Measurements from ENCODE around the gene TSGA10. TPM values are rescaled to one million over a fixed set of nuclear protein-coding genes. Genes with fewer than 3 reads are reported as not detected.
"Not testable (repeated sequence)": the region's sequence is repeated elsewhere in the genome, so short reads cannot be mapped to it uniquely, and the experiment has no call there.

Gene TSGA10, protein sequence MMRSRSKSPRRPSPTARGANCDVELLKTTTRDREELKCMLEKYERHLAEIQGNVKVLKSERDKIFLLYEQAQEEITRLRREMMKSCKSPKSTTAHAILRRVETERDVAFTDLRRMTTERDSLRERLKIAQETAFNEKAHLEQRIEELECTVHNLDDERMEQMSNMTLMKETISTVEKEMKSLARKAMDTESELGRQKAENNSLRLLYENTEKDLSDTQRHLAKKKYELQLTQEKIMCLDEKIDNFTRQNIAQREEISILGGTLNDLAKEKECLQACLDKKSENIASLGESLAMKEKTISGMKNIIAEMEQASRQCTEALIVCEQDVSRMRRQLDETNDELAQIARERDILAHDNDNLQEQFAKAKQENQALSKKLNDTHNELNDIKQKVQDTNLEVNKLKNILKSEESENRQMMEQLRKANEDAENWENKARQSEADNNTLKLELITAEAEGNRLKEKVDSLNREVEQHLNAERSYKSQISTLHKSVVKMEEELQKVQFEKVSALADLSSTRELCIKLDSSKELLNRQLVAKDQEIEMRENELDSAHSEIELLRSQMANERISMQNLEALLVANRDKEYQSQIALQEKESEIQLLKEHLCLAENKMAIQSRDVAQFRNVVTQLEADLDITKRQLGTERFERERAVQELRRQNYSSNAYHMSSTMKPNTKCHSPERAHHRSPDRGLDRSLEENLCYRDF
- 3.1 TPM for total RNA-seq
- long read RNA-seq: 0 reads

DNA sequence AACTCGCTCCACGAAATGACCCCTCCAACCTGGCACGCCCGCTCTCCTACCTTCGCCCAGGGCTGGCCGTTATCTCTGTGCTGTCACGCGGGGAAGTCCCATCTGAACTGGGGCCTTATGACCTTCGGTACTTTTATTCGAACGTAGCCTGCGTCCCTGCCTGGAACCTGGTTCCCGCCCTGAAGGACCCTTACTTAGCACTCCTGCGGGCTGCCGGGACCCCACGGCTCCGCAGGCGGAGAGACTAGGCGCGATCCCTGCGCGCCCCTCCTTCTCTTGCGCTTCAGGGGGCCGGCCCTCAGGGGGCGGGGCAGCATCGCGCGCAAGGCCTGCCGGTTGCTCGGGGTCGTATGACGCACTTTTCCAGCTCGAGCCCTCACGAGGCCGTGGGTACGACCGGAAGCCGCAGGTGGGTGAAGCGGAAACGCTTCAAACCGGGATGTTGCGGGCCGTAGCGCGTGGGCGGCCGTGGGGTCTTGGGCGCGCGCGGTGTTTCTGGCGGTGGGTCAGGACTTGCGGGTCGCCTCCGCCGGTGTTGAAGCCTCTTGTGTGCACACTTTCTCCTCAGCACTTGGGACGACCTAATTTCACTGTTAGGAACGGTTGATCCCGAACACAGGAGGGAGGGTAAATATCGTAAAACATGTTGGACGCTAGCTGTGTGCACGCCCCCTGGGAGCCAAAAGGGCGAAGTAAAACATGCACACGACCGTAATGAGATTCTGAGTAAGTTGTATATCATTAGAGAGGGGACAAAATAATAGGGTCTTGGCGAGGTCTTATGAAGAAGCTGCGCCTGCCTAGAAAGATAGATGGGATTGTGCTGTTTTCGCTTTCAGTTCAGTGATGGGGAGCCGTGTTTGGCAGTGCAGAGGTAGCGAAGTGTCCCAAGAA is at the start of gene TSGA10, which contains the start of gene LIPT1:
Gene TSGA10 (minus strand): TSS at position 300 of the 894 bp plus-strand sequence. CDS start 45,503 bp downstream, outside the sequence.
Gene LIPT1 (plus strand): TSS at position 325 of the 894 bp plus-strand sequence. CDS start 6,991 bp downstream, outside the sequence.
- peak; percentile 92 for DNase-seq
- H3K4me3 ChIP-seq: peak within 1 kb of the TSS; percentile 75
- H3K27ac ChIP-seq (replicated peaks): peak within 1 kb of the TSS; percentile 89
- intact Hi-C loops (cut with micrococcal nuclease): no loop called here
- no peaks in the 10 kb centered on the region for H3K9me3 ChIP-seq (replicated peaks)
- peaks cover 30% of the 10 kb centered on the region for H3K36me3 ChIP-seq
- no peaks in the 10 kb centered on the region for H3K27me3 ChIP-seq (ENCODE audit: low read depth)
- peaks cover 34% of the 10 kb centered on the region for H3K4me1 ChIP-seq
- TF ChIP-seq CTCF (IDR thresholded peaks at IDR 0.05; ENCODE audit: borderline replicate concordance): no peak

GRCh38 chr2:99201959-99202678 is 47.4 kb upstream of the TSGA10 start:
- no peaks in the 10 kb centered on the region for H3K9me3 ChIP-seq (replicated peaks)
- H3K4me3 ChIP-seq: no peak overlapping the region
- intact Hi-C loops (cut with micrococcal nuclease): no loop called here
- H3K27ac ChIP-seq (replicated peaks): no peak overlapping the region
- no peak for DNase-seq
- no peaks in the 10 kb centered on the region for H3K4me1 ChIP-seq
- no peak for TF ChIP-seq CTCF (IDR thresholded peaks at IDR 0.05; ENCODE audit: borderline replicate concordance)
- H3K27me3 ChIP-seq (ENCODE audit: low read depth): no peaks in the 10 kb centered on the region
- H3K36me3 ChIP-seq: peaks cover 13% of the 10 kb centered on the region

GRCh38 chr2:99200076-99200800 is 45.5 kb upstream of the TSGA10 start:
- H3K4me1 ChIP-seq: no peaks in the 10 kb centered on the region
- no peaks in the 10 kb centered on the region for H3K9me3 ChIP-seq (replicated peaks)
- TF ChIP-seq CTCF (IDR thresholded peaks at IDR 0.05; ENCODE audit: borderline replicate concordance): no peak
- peaks cover 32% of the 10 kb centered on the region for H3K36me3 ChIP-seq
- intact Hi-C loops (cut with micrococcal nuclease): no loop called here
- no peak overlapping the region for H3K27ac ChIP-seq (replicated peaks)
- no peaks in the 10 kb centered on the region for H3K27me3 ChIP-seq (ENCODE audit: low read depth)
- no peak overlapping the region for H3K4me3 ChIP-seq
- DNase-seq: no peak

DNA sequence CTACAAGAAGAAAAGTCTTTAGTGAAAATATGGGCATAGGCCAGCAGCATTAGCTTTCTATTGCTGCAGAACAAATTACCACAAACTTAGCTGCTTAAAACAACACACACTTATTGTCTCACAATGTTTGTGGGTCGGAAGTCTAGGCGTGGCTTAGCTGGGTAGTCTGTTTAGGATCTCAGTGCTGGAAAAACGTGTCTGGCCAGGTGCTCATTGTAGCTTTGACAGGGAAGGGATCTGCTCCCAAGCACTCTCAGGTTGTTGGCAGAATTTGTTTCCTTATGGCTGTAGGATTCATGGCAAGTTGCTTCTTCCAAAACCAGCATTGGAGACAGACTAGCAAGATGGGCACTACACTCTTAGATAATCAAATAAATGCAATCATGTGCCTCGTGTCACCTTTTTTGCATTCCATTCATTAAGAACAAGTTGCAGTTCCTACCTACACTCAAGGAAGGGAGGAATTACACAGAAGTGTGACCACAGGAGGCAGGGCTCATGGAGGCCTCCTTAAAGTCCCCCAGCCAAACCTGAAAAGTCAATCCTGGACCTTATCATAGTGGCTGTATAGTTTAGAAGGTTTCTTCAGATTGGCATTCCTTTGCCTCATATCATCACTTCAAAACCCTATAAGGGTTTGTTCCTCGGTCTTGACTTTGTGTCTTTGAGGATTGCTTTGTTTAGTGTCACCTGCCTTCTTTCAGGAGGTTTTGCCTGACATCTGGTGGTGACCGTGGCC is 43.5 kb upstream of the TSGA10 start:
- DNase-seq: no peak
- TF ChIP-seq CTCF (IDR thresholded peaks at IDR 0.05; ENCODE audit: borderline replicate concordance): no peak
- intact Hi-C loops (cut with micrococcal nuclease): no loop called here
- Histone ChIP-seq H3K4me1 (no peaks in the 10 kb centered on the region), H3K4me3 (no peak overlapping the region), H3K27me3 (ENCODE audit: low read depth) (no peaks in the 10 kb centered on the region), H3K27ac (replicated peaks) (no peak overlapping the region), H3K9me3 (replicated peaks) (no peaks in the 10 kb centered on the region), H3K36me3 (peaks cover 50% of the 10 kb centered on the region)

- H3K27ac ChIP-seq (replicated peaks); H3K4me1 ChIP-seq; H3K27me3 ChIP-seq (ENCODE audit: low read depth); H3K4me3 ChIP-seq; intact Hi-C loops (cut with micrococcal nuclease); H3K9me3 ChIP-seq (replicated peaks); DNase-seq: not testable (repeated sequence)
- peaks cover 85% of the 10 kb centered on the region for H3K36me3 ChIP-seq
Observed at GRCh38 chr2:99192364-99192763, 37.6 kb upstream of the TSGA10 start.
